HG03460 (cell line): ENCODE results near the gene ZBBX.
"Not testable (repeated sequence)": the region's sequence is repeated elsewhere in the genome, so short reads cannot be mapped to it uniquely, and the experiment has no call there.

ENCODE experiments used
- ATAC-seq: cut with Tn5 transposase; IDR thresholded peaks from one replicate; pipeline ENCODE4 v1.9.1; 2021; ENCODE audit not compliant: unreplicated experiment

ZBBX gene

GRCh38 chr3:167380004-167380689, at the start of gene ZBBX:
ZBBX (minus strand) TSS chr3:167380297; CDS start chr3:167372901, 7,396 bp downstream.
- peak; percentile 100 for ATAC-seq

GRCh38 chr3:167426962-167427361, 46.9 kb upstream of the ZBBX start:
- ATAC-seq = not testable (repeated sequence)

- ATAC-seq = not testable (repeated sequence)
Observed at GRCh38 chr3:167422396-167422795, 42.3 kb upstream of the ZBBX start.

GRCh38 chr3:167409611-167410010, 29.5 kb upstream of the ZBBX start:
- no peak for ATAC-seq

- no peak for ATAC-seq
Observed at GRCh38 chr3:167406876-167407492, 26.9 kb upstream of the ZBBX start.

- ATAC-seq = no peak
Observed at GRCh38 chr3:167397826-167398225, 17.7 kb upstream of the ZBBX start.

- no peak for ATAC-seq
Observed at GRCh38 chr3:167396075-167396474, 16.0 kb upstream of the ZBBX start.

GRCh38 chr3:167394003-167394402, 13.9 kb upstream of the ZBBX start:
- no peak for ATAC-seq

GRCh38 chr3:167382155-167382554, 2.1 kb upstream of the ZBBX start:
- no peak for ATAC-seq

- ATAC-seq = no peak
Observed at GRCh38 chr3:167375478-167375877, 4.6 kb downstream of the ZBBX start.

- ATAC-seq = no peak
Observed at GRCh38 chr3:167372138-167372537, 8.0 kb downstream of the ZBBX start.

GRCh38 chr3:167361948-167362347, 18.1 kb downstream of the ZBBX start:
- no peak for ATAC-seq

- no peak for ATAC-seq
Observed at GRCh38 chr3:167361306-167361705, 18.8 kb downstream of the ZBBX start.

GRCh38 chr3:167355446-167355845, 24.7 kb downstream of the ZBBX start:
- ATAC-seq = no peak

- no peak for ATAC-seq
Observed at GRCh38 chr3:167354751-167355150, 25.3 kb downstream of the ZBBX start.

- ATAC-seq = no peak
Observed at GRCh38 chr3:167350245-167350862, 29.7 kb downstream of the ZBBX start.

GRCh38 chr3:167346171-167346570, 33.9 kb downstream of the ZBBX start:
- no peak for ATAC-seq

GRCh38 chr3:167330993-167331785, 48.9 kb downstream of the ZBBX start:
- ATAC-seq = no peak

GRCh38 chr3:167323572-167323971, 56.5 kb downstream of the ZBBX start:
- ATAC-seq = no peak

GRCh38 chr3:167318996-167319615, 61.0 kb downstream of the ZBBX start:
- ATAC-seq = no peak

GRCh38 chr3:167318306-167318705, 61.8 kb downstream of the ZBBX start:
- ATAC-seq = no peak
